ENCODE measurements around the gene NECTIN1. TPM values are rescaled to one million over a fixed set of nuclear protein-coding genes. Genes with fewer than 3 reads are reported as not detected.

The NECTIN1 gene
- total and polyA plus RNA-seq, 2 of the 4 experiments (the other 2 are of a cell fraction), result 2.3 to 4.2 TPM

DNA sequence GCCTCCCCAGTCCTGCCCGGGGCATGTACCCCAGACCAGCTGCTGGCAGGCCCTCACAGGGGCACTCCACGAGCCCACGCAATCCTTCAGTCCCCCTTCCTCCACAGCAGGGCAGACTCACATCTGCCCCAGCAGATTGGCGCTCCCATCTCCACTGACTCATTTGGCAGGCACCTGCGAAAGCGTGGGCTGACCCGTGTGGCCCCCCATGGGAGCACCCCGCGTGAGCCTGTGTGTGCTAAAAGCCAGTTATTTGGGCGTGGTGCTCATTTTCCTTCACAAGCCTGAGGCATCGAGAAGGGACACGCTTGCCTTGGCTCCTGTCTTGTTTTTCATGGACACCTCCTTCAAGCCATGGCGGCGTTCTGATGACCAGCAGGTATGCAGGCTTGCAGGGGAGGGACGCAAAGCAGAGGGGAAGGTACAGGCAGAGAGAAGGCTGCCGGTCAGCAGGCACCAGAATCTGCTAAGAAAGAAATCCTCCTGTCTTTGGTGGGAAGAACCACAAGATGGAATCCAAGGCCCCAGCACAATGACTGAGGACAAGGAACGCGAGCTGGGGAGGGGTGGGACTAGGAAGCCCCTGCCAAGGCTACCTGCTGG lies 8.6 kb downstream of the NECTIN1 start:
- H3K27ac ChIP-seq (ENCODE audit: insufficient read depth, low read length), result no peak overlapping the region
- intact Hi-C loops (cut with micrococcal nuclease), result loop anchor here (10.0 kb wide), 1 partner anchor 356 kb away; no protein-coding TSS in a partner anchor
- no peaks in the 10 kb centered on the region for H3K9me3 ChIP-seq (ENCODE audit: control insufficient read depth, insufficient read depth, low read length)
- H3K4ac ChIP-seq (ENCODE audit: low read depth, low read length), result no peak overlapping the region
- H3K9ac ChIP-seq (ENCODE audit: low read depth, low read length), result no peak overlapping the region
- peak overlapping the region; percentile 64 for H2AFZ ChIP-seq (replicated peaks; ENCODE audit: low read length, poor library complexity)
- no peak overlapping the region for H3K14ac ChIP-seq (replicated peaks; ENCODE audit: low read depth, low read length)
- no peak overlapping the region for H2BK20ac ChIP-seq (ENCODE audit: low read depth, low read length)
- ATAC-seq (ENCODE audit: low read depth) (no peak), DNase-seq (no peak)
- H3K27me3 ChIP-seq (ENCODE audit: control insufficient read depth, insufficient read depth, low read length), result no peaks in the 10 kb centered on the region
- no peak overlapping the region for H4K91ac ChIP-seq (ENCODE audit: insufficient read depth, low read depth, low read length)
- H4K5ac ChIP-seq (ENCODE audit: low read depth, low read length), result no peak overlapping the region
- no peak overlapping the region for H2AK9ac ChIP-seq (replicated peaks; ENCODE audit: low read depth, low read length, poor library complexity)
- H4K8ac ChIP-seq (ENCODE audit: low read depth in 2 of 2, low read length in 2 of 2), result no peak overlapping the region
- no peak overlapping the region for H3K56ac ChIP-seq (ENCODE audit: extremely low read depth, insufficient read depth, low read length)
- no peaks in the 10 kb centered on the region for H3K9me1 ChIP-seq (ENCODE audit: insufficient read depth, low read length)
- H3K36me3 ChIP-seq (ENCODE audit: control insufficient read depth, insufficient read depth, low read length), result no peaks in the 10 kb centered on the region
- H2BK120ac ChIP-seq (ENCODE audit: low read depth, low read length), result no peak overlapping the region
- no peaks in the 10 kb centered on the region for H3K79me1 ChIP-seq (ENCODE audit: low read depth in 1 of 2, low read length in 2 of 2)
- no peak overlapping the region for H3K4me3 ChIP-seq (ENCODE audit: insufficient read depth, low read depth, low read length)
- no peak overlapping the region for H3K23ac ChIP-seq (ENCODE audit: low read depth, low read length)
- ChIA-PET POLR2A (ENCODE audit: unreplicated experiment) (no interaction called here), CTCF (interaction anchor here (0.6 to 1.3 kb wide), 6 partner anchors 9 to 483 kb away, joined by 3 to 5 read pairs (median 3); partner anchors contain the start of gene NECTIN1)
- no peaks in the 10 kb centered on the region for H3K4me1 ChIP-seq (ENCODE audit: control insufficient read depth, insufficient read depth, low read length)
- no TSS peak for BruUV-seq (replicated peaks)
- dilution Hi-C loops (cut with HindIII; ENCODE audit: low sequenced_read_pairs, unreplicated experiment), result no loop called here
- H2BK5ac ChIP-seq (ENCODE audit: low read depth, low read length, poor library complexity, severe bottlenecking), result no peak overlapping the region
- H3K18ac ChIP-seq (ENCODE audit: low read depth, low read length), result no peak overlapping the region
- WGBS, 2 experiments (ENCODE audit: extremely low coverage in 2 of 2, insufficient read length in 1 of 2), result 86% methylated on average over 5 of the region's 18 CpGs; no CpG with 5 or more reads in 1 of the 2 experiments
- H2BK15ac ChIP-seq (ENCODE audit: low read depth, low read length), result no peak overlapping the region
- peaks cover 5% of the 10 kb centered on the region for H4K20me1 ChIP-seq (ENCODE audit: insufficient read depth, low read length)
- TF ChIP-seq NFE2L2 (IDR thresholded peaks at IDR 0.05; ENCODE audit: low read depth, low read length) (no peak), RAD21 (IDR thresholded peaks at IDR 0.05; ENCODE audit: low read length) (no peak), CHD1 (IDR thresholded peaks at IDR 0.05; ENCODE audit: low read depth, low read length) (no peak), SMC3 (IDR thresholded peaks at IDR 0.05; ENCODE audit: low read depth, low read length) (no peak), CEBPB (IDR thresholded peaks at IDR 0.05; ENCODE audit: low read depth, low read length) (no peak), POLR2A (IDR thresholded peaks at IDR 0.05; ENCODE audit: low read depth, low read length) (no peak), RCOR1 (IDR thresholded peaks at IDR 0.05; ENCODE audit: insufficient replicate concordance, low read length) (no peak), BHLHE40 (IDR thresholded peaks at IDR 0.05; ENCODE audit: low read depth, low read length) (no peak), MAZ (IDR thresholded peaks at IDR 0.05; ENCODE audit: borderline replicate concordance, low read depth, low read length) (no peak), RFX5 (IDR thresholded peaks at IDR 0.05; ENCODE audit: low read depth, low read length) (no peak), FOS (IDR thresholded peaks at IDR 0.05; ENCODE audit: low read depth, low read length) (no peak), MXI1 (IDR thresholded peaks at IDR 0.05; ENCODE audit: borderline replicate concordance, low read depth, low read length) (no peak), MAFK (IDR thresholded peaks at IDR 0.05; ENCODE audit: low read depth, low read length) (no peak)
- TF ChIP-seq, protein P1, sequence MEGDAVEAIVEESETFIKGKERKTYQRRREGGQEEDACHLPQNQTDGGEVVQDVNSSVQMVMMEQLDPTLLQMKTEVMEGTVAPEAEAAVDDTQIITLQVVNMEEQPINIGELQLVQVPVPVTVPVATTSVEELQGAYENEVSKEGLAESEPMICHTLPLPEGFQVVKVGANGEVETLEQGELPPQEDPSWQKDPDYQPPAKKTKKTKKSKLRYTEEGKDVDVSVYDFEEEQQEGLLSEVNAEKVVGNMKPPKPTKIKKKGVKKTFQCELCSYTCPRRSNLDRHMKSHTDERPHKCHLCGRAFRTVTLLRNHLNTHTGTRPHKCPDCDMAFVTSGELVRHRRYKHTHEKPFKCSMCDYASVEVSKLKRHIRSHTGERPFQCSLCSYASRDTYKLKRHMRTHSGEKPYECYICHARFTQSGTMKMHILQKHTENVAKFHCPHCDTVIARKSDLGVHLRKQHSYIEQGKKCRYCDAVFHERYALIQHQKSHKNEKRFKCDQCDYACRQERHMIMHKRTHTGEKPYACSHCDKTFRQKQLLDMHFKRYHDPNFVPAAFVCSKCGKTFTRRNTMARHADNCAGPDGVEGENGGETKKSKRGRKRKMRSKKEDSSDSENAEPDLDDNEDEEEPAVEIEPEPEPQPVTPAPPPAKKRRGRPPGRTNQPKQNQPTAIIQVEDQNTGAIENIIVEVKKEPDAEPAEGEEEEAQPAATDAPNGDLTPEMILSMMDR (conservative IDR thresholded peaks at IDR 0.05; ENCODE audit: low read depth, low read length), result no peak
- TF ChIP-seq, protein P2, sequence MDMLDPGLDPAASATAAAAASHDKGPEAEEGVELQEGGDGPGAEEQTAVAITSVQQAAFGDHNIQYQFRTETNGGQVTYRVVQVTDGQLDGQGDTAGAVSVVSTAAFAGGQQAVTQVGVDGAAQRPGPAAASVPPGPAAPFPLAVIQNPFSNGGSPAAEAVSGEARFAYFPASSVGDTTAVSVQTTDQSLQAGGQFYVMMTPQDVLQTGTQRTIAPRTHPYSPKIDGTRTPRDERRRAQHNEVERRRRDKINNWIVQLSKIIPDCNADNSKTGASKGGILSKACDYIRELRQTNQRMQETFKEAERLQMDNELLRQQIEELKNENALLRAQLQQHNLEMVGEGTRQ (IDR thresholded peaks at IDR 0.05; ENCODE audit: low read depth, low read length), result no peak
- TF ChIP-seq, protein P3, sequence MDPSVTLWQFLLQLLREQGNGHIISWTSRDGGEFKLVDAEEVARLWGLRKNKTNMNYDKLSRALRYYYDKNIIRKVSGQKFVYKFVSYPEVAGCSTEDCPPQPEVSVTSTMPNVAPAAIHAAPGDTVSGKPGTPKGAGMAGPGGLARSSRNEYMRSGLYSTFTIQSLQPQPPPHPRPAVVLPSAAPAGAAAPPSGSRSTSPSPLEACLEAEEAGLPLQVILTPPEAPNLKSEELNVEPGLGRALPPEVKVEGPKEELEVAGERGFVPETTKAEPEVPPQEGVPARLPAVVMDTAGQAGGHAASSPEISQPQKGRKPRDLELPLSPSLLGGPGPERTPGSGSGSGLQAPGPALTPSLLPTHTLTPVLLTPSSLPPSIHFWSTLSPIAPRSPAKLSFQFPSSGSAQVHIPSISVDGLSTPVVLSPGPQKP (IDR thresholded peaks at IDR 0.05; ENCODE audit: borderline replicate concordance, low read depth, low read length), result no peak
- in situ Hi-C loops (cut with MboI; ENCODE audit: low sequenced_read_pairs), result no loop called here
- H2AK5ac ChIP-seq (ENCODE audit: low read depth, low read length), result no peak overlapping the region
- H3K4me2 ChIP-seq (ENCODE audit: low read depth, low read length), result no peak overlapping the region

Measured in IMR-90 (cell line).